Cardiac fibroblast (primary cell): Measurements from ENCODE around the gene CCNH.
A peak's percentile ranks its signal among the peaks of the same experiment; 100 is the strongest.

ENCODE experiments used
- DNase-seq, 2 donors: peaks; one replicate each; pipeline versions ENCODE4 v3.0.0 to v3.0.0-alpha.2; 2010; ENCODE audit warnings: low read depth in 2 of 2
- H3K4me3 ChIP-seq, 2 donors: replicated peaks in 1 of 2; 1 replicate in 1 of 2; 2 replicates in 1 of 2; pipeline ENCODE4 v1.5.1; 2011; ENCODE audit warnings: low read depth in 2 of 2, low read length in 2 of 2, mild to moderate bottlenecking in 2 of 2, moderate library complexity in 1 of 2
- TF ChIP-seq, protein P1 (sequence below): IDR thresholded peaks from one replicate; pipeline ENCODE4 v1.5.1; 2011; ENCODE audit warnings: low read depth, mild to moderate bottlenecking, low read length, inconsistent platforms

Gene CCNH

DNA sequence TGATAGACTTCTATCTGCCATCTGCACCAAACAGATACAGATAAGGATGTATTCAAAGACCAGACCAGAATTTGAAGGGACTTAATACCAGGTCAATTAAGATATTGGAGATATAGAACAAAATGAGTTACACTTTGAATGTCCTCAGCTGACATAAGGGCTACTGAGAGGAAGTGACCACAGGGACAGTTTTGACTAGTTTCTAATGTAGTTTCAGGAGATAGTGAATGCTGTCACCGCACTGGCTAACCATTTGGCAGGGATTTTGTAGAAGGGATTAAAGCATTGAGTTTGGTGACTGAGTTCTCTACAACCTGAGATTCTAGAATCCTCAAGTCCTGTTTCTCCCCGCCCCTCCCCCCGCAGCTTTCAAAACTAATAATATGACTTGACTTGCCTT is 22.7 kb downstream of the CCNH start:
- DNase-seq: no peak
- TF ChIP-seq, protein P1, sequence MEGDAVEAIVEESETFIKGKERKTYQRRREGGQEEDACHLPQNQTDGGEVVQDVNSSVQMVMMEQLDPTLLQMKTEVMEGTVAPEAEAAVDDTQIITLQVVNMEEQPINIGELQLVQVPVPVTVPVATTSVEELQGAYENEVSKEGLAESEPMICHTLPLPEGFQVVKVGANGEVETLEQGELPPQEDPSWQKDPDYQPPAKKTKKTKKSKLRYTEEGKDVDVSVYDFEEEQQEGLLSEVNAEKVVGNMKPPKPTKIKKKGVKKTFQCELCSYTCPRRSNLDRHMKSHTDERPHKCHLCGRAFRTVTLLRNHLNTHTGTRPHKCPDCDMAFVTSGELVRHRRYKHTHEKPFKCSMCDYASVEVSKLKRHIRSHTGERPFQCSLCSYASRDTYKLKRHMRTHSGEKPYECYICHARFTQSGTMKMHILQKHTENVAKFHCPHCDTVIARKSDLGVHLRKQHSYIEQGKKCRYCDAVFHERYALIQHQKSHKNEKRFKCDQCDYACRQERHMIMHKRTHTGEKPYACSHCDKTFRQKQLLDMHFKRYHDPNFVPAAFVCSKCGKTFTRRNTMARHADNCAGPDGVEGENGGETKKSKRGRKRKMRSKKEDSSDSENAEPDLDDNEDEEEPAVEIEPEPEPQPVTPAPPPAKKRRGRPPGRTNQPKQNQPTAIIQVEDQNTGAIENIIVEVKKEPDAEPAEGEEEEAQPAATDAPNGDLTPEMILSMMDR: no peak
- H3K4me3 ChIP-seq: no peak overlapping the region

DNA sequence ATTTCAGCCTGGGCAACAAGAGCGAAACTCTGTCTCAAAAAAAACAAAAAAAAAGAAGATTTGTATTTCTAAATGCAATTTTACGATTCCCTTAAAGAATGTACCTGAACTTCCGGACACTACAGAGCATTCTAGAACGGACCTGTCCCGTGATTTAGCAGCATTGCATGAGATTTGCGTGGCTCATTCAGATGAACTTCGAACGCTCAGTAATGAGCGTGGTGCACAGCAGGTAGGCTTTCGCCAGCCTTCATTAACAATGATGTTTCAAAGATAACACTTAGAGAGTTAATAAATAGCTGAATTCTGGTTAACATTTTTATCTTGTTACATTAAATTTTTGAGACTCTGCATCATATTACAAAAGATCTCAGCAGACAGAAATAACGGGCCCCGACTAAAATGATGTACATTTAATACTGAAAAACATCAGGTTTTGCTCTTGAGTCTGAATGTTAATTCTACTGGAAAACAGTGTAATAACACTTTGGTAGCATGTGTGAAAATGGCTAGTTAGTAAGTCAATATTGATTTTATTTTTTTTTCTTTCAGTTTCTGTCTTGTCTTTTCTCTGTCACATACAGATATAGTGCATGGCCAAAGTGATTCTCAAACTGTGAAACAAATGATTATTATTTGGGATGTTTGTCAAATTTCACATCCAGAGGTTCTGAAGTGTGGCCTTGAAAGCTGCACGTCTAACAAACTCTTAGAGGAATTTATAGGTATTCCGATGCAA is 23.3 kb downstream of the CCNH start:
- DNase-seq: no peak
- H3K4me3 ChIP-seq: no peak overlapping the region
- TF ChIP-seq, protein P1: no peak

DNA sequence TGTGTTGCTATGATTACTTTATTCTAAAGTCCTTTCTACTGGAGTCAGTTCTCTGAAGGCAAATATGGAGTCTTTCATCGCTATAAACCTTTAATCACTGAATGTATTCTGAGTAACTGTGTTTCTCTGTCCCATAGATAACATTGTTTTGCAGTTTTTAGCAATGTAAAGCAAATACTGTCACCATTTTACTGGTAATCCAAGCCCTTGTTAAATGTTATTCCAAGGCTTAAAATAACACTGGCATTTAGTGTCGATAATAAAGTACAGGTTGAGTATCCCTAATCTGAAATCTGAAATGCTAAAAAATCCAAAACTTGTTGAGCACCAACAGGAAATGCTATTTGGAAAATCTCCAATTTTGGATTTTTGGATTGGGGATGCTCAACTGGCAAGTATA is 24.6 kb downstream of the CCNH start:
- DNase-seq: no peak
- no peak overlapping the region for H3K4me3 ChIP-seq
- TF ChIP-seq, protein P1: no peak

DNA sequence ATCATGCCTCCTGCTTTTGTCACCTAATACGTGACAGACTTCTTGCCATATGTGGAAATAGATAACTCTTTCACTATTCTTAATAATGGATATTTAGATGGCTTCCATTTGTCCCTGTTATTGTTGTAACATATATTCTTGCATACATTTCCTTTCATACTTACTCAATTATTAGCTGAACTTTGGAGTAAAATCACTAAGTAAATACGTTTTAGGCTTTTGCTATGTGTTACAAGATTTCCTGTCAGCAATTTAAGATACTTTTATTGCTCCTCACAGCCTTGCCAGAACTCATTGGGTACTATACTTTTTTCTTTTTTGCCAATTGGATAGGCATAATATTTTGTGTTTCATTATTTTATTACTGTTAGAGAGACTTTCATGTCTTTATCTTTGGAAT is 26.9 kb downstream of the CCNH start:
- H3K4me3 ChIP-seq: no peak overlapping the region
- TF ChIP-seq, protein P1: no peak
- no peak for DNase-seq

DNA sequence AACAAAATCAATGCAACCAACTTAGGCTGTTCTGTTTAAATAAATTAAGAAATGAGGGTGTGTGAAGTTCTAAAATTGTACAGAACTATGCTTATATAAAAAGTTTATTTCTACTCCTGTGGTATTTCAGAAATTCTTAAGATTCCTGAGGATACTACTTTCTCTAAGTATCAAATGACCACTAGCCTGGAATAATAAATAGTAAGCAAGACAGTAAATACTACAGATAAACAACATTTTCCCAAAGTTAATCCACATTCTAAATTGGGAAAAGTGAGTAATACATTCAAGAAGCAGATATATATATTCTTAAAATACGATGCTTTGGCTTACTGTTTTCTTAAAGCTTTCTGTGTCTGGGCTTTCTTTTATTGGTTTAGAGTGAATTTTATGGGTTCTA is 29.5 kb downstream of the CCNH start:
- TF ChIP-seq, protein P1: no peak
- no peak overlapping the region for H3K4me3 ChIP-seq
- DNase-seq: peak in 1 of 2 donors; percentile 32

DNA sequence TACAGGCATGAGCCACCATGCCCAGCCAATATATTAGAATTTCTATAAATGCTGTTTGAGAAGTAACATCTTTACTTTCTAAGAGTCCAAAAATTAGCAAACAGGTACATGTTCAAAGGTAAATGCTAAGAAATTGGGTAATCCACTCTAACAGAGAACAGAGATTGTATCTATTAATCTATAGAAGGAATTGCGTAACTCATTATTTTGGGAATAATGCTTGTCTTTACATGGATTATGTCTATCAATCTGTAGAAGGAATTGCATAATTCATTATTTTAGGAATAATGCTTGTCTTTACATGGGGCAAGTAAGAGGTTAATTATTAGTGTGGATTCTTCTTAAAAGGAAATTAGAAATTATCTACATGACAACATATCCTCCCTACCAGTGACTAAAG is 30.5 kb downstream of the CCNH start:
- TF ChIP-seq, protein P1: no peak
- no peak for DNase-seq

DNA sequence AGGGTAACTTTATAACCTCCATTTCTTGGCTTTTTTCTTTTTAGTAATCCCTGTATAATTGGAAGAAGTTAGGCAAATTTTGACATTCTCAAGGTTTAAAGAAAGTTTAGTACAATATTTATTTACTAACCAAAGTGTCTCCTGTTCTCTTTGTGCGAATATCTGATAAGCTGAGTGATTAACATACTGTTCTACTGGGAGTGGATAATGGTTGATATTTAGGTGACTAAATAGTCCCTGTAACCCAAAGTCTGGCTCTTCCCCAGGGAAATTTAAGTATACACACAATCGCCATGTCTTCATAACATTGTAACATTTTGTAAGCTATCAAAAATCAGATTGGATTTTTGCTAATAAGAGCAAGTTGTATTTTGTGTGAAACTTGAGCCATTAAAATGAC is 40.0 kb downstream of the CCNH start:
- no peak overlapping the region for H3K4me3 ChIP-seq
- TF ChIP-seq, protein P1: no peak
- no peak for DNase-seq

More for the DNA sequence above, 30.5 kb downstream of the CCNH start:
- H3K4me3 ChIP-seq: no peak overlapping the region
